Stimulated activated CD4-positive, alpha-beta T cell treated with anti-CD3 and anti-CD28 coated beads, TNF-alpha, amount 100 ng/mL, for 48 hours (primary cell): ENCODE results near the gene AP1S3.
"Not testable (repeated sequence)": the region's sequence is repeated elsewhere in the genome, so short reads cannot be mapped to it uniquely, and the experiment has no call there.

Experiments used
- DNase-seq, 3 donors: peaks; one replicate each; pipeline ENCODE4 v3.0.0-alpha.2; 2020; ENCODE audit warnings: low read depth in 3 of 3

The AP1S3 gene

GRCh38 chr2:223801736-223802135 lies 35.6 kb downstream of the AP1S3 start:
- DNase-seq, result no peak

GRCh38 chr2:223800908-223801307 lies 36.5 kb downstream of the AP1S3 start:
- no peak for DNase-seq

GRCh38 chr2:223797811-223798721 lies 39.3 kb downstream of the AP1S3 start:
- DNase-seq, result no peak

GRCh38 chr2:223797037-223797436 lies 40.3 kb downstream of the AP1S3 start:
- no peak for DNase-seq

- DNase-seq, result no peak
These were observed 48.0 kb downstream of the AP1S3 start for GRCh38 chr2:223789423-223789822.

- DNase-seq, result no peak
These were observed 48.6 kb downstream of the AP1S3 start for GRCh38 chr2:223788826-223789225.

- DNase-seq, result not testable (repeated sequence)
These were observed 49.3 kb downstream of the AP1S3 start for GRCh38 chr2:223788106-223788505.

GRCh38 chr2:223787358-223787757 lies 50.0 kb downstream of the AP1S3 start:
- DNase-seq, result no peak

GRCh38 chr2:223786943-223787342 lies 50.4 kb downstream of the AP1S3 start:
- DNase-seq, result no peak

- no peak for DNase-seq
These were observed 51.1 kb downstream of the AP1S3 start for GRCh38 chr2:223786236-223786635.

- no peak for DNase-seq
These were observed 53.1 kb downstream of the AP1S3 start for GRCh38 chr2:223784221-223784772.

GRCh38 chr2:223782629-223783028 lies 54.8 kb downstream of the AP1S3 start:
- no peak for DNase-seq

- no peak for DNase-seq
These were observed 55.8 kb downstream of the AP1S3 start for GRCh38 chr2:223781560-223781959.

GRCh38 chr2:223779877-223780276 lies 57.5 kb downstream of the AP1S3 start:
- DNase-seq, result peak in 2 of 3 donors; percentile 28 to 33

- no peak for DNase-seq
These were observed 63.2 kb downstream of the AP1S3 start for GRCh38 chr2:223774193-223774592.

- no peak for DNase-seq
These were observed 65.0 kb downstream of the AP1S3 start for GRCh38 chr2:223772363-223772762.

GRCh38 chr2:223771475-223771874 lies 65.9 kb downstream of the AP1S3 start:
- no peak for DNase-seq

GRCh38 chr2:223768179-223768578 lies 69.2 kb downstream of the AP1S3 start:
- DNase-seq, result no peak

- no peak for DNase-seq
These were observed 70.0 kb downstream of the AP1S3 start for GRCh38 chr2:223767341-223767740.

GRCh38 chr2:223765221-223765785 lies 72.1 kb downstream of the AP1S3 start:
- DNase-seq, result no peak

- DNase-seq, result no peak
These were observed 72.6 kb downstream of the AP1S3 start for GRCh38 chr2:223764796-223765195.

- DNase-seq, result no peak
These were observed 74.5 kb downstream of the AP1S3 start for GRCh38 chr2:223762853-223763252.

- not testable (repeated sequence) for DNase-seq
These were observed 75.6 kb downstream of the AP1S3 start for GRCh38 chr2:223761746-223762145.
